Kidney (tissue), 14 donors: Measurements from ENCODE around the gene CYYR1. TPM values are rescaled to one million over a fixed set of nuclear protein-coding genes. Genes with fewer than 3 reads are reported as not detected.

Experiments
- DNase-seq, 5 donors: peaks; one replicate each; pipeline ENCODE4 v3.0.0-alpha.2; 2013 to 2020
- FAIRE-seq: peaks from 2 replicates; lab custom pipeline; 2012; peaks lifted over from hg19 to GRCh38; lab: Jason Lieb, UNC
- H3K27ac ChIP-seq, 2 donors: one replicate each; pipeline ENCODE4 v1.7.0; 2013; ENCODE audit warnings: low read depth in 2 of 2, low read length in 2 of 2, inconsistent platforms in 1 of 2
- H3K27me3 ChIP-seq: one replicate; pipeline ENCODE4 v1.7.1; 2013; ENCODE audit warnings: low read length, inconsistent platforms; ENCODE audit not compliant: control insufficient read depth, insufficient read depth
- H3K36me3 ChIP-seq, 3 donors: one replicate each; pipeline versions ENCODE4 v1.7.0 to v1.7.1; 2013; ENCODE audit warnings: low read length in 3 of 3, control low read depth in 1 of 3, inconsistent platforms in 1 of 3; ENCODE audit not compliant: insufficient read depth in 3 of 3, control insufficient read depth in 2 of 3
- H3K4me1 ChIP-seq, 3 donors: one replicate each; pipeline versions ENCODE4 v1.7.0 to v1.7.1; 2013; ENCODE audit warnings: low read length in 3 of 3, inconsistent platforms in 1 of 3, low read depth in 1 of 3; ENCODE audit not compliant: control insufficient read depth in 2 of 3, insufficient read depth in 2 of 3
- H3K4me3 ChIP-seq, 3 donors: one replicate each; pipeline versions ENCODE4 v1.7.0 to v1.8.1; 2013; ENCODE audit warnings: low read length in 3 of 3, control low read depth in 1 of 3, inconsistent platforms in 1 of 3
- H3K9ac ChIP-seq, 3 donors: one replicate each; pipeline versions ENCODE4 v1.7.0 to v1.7.1; 2013; ENCODE audit warnings: low read length in 3 of 3, control low read depth in 1 of 3, inconsistent platforms in 1 of 3
- H3K9me3 ChIP-seq, 3 donors: one replicate each; pipeline versions ENCODE4 v1.7.0 to v1.7.1; 2013; ENCODE audit warnings: low read length in 3 of 3, control low read depth in 1 of 3, inconsistent platforms in 1 of 3; ENCODE audit not compliant: control insufficient read depth in 2 of 3, insufficient read depth in 1 of 3
- CTCF ChIP-seq: IDR thresholded peaks from 3 replicates; pipeline ENCODE4 v1.5.1; 2012; ENCODE audit warnings: mild to moderate bottlenecking, moderate library complexity, borderline replicate concordance; ENCODE audit not compliant: insufficient read depth; ENCODE audit errors: extremely low read depth
- intact Hi-C: fragments of 100-400 bp; cut with DNase I; formaldehyde crosslinking; loops from one replicate; pipeline ENCODE4 v1.11.1; 2022
- polyA plus RNA-seq: library from polyadenylated mRNA; stranded (reverse); fragments of 350-450 nt; fragmentation: Illumina TruSeq; extraction: RNeasy Lipid Tissue Mini Kit (QIAGEN cat#74804); gene quantifications from one replicate; pipeline ENCODE4 v1.2.3, GENCODE V29; 2014; ENCODE audit warnings: low read depth, low replicate concordance; ENCODE audit not compliant: insufficient read depth
- total RNA-seq: library from RNA; stranded (reverse); fragmentation: NEBNext Ultra II Directional; extraction: Animal tissue kit (Norgen Biotek cat#: 25700); gene quantifications from one replicate; pipeline ENCODE4 v1.2.1, GENCODE V29; 2021
- donor health status: control.
- donor health status: control.
- donor health status: control.
- donor health status: control.
- donor health status: control.
- donor health status: DM: yes; HTN: yes; CAD: no.
- donor health status: Normal renal cell carcinoma (clear cell type).

CYYR1 gene
- total and polyA plus RNA-seq, 2 donors from 2014 or later: 17.0 to 23.4 TPM

GRCh38 chr21:26423511-26423910 lies 149.6 kb downstream of the CYYR1 start:
- no peak for TF ChIP-seq CTCF
- H3K4me3 ChIP-seq: no peak overlapping the region
- H3K9me3 ChIP-seq: no peaks in the 10 kb centered on the region
- no peaks in the 10 kb centered on the region for H3K36me3 ChIP-seq
- FAIRE-seq (no peak), DNase-seq (no peak)
- intact Hi-C loops: no loop called here
- H3K27me3 ChIP-seq: no peaks in the 10 kb centered on the region
- H3K4me1 ChIP-seq: no peaks in the 10 kb centered on the region
- H3K9ac ChIP-seq: no peak overlapping the region
- H3K27ac ChIP-seq: no peak overlapping the region

GRCh38 chr21:26422706-26423105 lies 150.4 kb downstream of the CYYR1 start:
- Histone ChIP-seq H3K4me3 (no peak overlapping the region), H3K27me3 (no peaks in the 10 kb centered on the region), H3K36me3 (no peaks in the 10 kb centered on the region), H3K9ac (no peak overlapping the region), H3K4me1 (no peaks in the 10 kb centered on the region), H3K27ac (no peak overlapping the region), H3K9me3 (no peaks in the 10 kb centered on the region)
- intact Hi-C loops: no loop called here
- no peak for FAIRE-seq
- DNase-seq: no peak
- TF ChIP-seq CTCF: no peak

- H3K9ac ChIP-seq: no peak overlapping the region
- intact Hi-C loops: no loop called here
- H3K4me3 ChIP-seq: no peak overlapping the region
- no peak for FAIRE-seq
- no peaks in the 10 kb centered on the region for H3K27me3 ChIP-seq
- H3K9me3 ChIP-seq: no peaks in the 10 kb centered on the region
- DNase-seq: no peak
- no peaks in the 10 kb centered on the region for H3K4me1 ChIP-seq
- no peak for TF ChIP-seq CTCF
- H3K36me3 ChIP-seq: no peaks in the 10 kb centered on the region
- no peak overlapping the region for H3K27ac ChIP-seq
Observed at GRCh38 chr21:26422138-26422537, 150.9 kb downstream of the CYYR1 start.

GRCh38 chr21:26421724-26422123 lies 151.4 kb downstream of the CYYR1 start:
- Histone ChIP-seq H3K4me1 (no peaks in the 10 kb centered on the region), H3K36me3 (no peaks in the 10 kb centered on the region), H3K4me3 (no peak overlapping the region), H3K9me3 (no peaks in the 10 kb centered on the region), H3K9ac (no peak overlapping the region), H3K27ac (no peak overlapping the region), H3K27me3 (no peaks in the 10 kb centered on the region)
- DNase-seq (no peak), FAIRE-seq (no peak)
- TF ChIP-seq CTCF: no peak
- intact Hi-C loops: no loop called here
